Neutrophil (primary cell): ENCODE measurements around the gene SPIRE1.

ENCODE experiments used
- H3K27ac ChIP-seq: fragments of 200-600 bp; sonication (generic); 2 replicates; pipeline ENCODE4 v1.5.1; 2016; ENCODE audit warnings: mild to moderate bottlenecking, moderate library complexity
- H3K27me3 ChIP-seq: fragments of 200-600 bp; sonication (generic); 2 replicates; pipeline ENCODE4 v1.6.0; 2016; ENCODE audit warnings: mild to moderate bottlenecking
- H3K36me3 ChIP-seq: fragments of 200-600 bp; sonication (generic); 2 replicates; pipeline ENCODE4 v1.5.1; 2017
- H3K4me1 ChIP-seq, 2 experiments: fragments of 200-600 bp in 1 of 2; sonication (generic) in 1 of 2; 1 replicate in 1 of 2; 2 replicates in 1 of 2; pipeline versions ENCODE4 v1.5.1 to v1.6.1; 2013 to 2016; ENCODE audit warnings: low read depth in 1 of 2, low read length in 1 of 2, mild to moderate bottlenecking in 1 of 2, moderate library complexity in 1 of 2; ENCODE audit not compliant: control insufficient read depth in 1 of 2, insufficient read depth in 1 of 2
- H3K4me3 ChIP-seq, 2 experiments: fragments of 200-600 bp in 1 of 2; sonication (generic) in 1 of 2; 1 replicate in 1 of 2; 2 replicates in 1 of 2; pipeline ENCODE4 v1.5.1; 2013 to 2016; ENCODE audit warnings: low read depth in 1 of 2, low read length in 1 of 2, mild to moderate bottlenecking in 1 of 2, moderate library complexity in 1 of 2
- H3K9me3 ChIP-seq: fragments of 200-600 bp; sonication (generic); 2 replicates; pipeline ENCODE4 v1.5.1; 2016
- TF ChIP-seq, protein P1 (sequence below): fragments of 200-600 bp; sonication (generic); IDR thresholded peaks from 2 replicates; pipeline ENCODE4 v1.5.1; 2016; ENCODE audit warnings: antibody characterized with exemption

The SPIRE1 gene

DNA sequence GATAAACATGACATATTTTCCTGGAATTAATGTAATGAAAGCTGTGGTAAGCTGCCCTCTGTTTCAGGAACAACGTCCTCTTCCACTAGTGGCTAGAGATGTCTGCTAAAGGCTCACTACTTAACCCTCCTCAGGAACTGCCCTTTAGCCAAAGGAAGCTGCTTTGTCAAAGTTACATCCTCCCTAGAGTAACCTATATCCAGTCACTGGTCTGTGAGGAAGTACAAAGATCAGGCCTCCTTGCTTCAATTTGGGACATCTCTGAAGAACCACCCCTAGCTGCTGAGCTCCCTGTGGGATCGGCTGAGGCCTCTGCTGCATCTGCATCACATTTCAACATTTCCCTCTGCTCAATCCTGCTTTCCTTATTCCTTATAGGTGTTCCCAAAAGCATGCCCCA lies 142.4 kb downstream of the SPIRE1 start:
- Histone ChIP-seq H3K4me1 (no peaks in the 10 kb centered on the region), H3K9me3 (no peaks in the 10 kb centered on the region), H3K4me3 (no peak overlapping the region), H3K27me3 (no peaks in the 10 kb centered on the region), H3K27ac (no peak overlapping the region), H3K36me3 (no peaks in the 10 kb centered on the region)
- TF ChIP-seq, protein P1, sequence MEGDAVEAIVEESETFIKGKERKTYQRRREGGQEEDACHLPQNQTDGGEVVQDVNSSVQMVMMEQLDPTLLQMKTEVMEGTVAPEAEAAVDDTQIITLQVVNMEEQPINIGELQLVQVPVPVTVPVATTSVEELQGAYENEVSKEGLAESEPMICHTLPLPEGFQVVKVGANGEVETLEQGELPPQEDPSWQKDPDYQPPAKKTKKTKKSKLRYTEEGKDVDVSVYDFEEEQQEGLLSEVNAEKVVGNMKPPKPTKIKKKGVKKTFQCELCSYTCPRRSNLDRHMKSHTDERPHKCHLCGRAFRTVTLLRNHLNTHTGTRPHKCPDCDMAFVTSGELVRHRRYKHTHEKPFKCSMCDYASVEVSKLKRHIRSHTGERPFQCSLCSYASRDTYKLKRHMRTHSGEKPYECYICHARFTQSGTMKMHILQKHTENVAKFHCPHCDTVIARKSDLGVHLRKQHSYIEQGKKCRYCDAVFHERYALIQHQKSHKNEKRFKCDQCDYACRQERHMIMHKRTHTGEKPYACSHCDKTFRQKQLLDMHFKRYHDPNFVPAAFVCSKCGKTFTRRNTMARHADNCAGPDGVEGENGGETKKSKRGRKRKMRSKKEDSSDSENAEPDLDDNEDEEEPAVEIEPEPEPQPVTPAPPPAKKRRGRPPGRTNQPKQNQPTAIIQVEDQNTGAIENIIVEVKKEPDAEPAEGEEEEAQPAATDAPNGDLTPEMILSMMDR: no peak

DNA sequence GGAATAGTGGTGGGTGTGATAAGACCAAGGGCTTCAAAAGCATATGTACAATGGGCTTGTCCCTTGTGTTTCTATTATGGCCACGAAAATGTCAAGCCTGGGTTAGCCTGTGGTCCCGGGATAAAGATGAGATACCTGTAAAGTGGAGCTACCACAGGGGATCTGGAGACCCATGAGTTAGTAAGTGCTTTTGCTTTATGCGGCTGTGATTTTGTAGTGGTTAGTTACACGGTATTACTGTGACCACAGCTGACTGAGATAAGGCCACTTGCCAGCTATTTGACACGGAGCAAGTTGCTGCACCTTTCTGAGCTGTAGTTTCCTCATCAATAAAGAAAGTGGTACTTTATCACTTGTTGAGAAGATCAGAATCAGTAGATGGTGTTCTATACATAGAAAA lies 150.9 kb downstream of the SPIRE1 start:
- Histone ChIP-seq H3K4me3 (no peak overlapping the region), H3K27ac (no peak overlapping the region), H3K4me1 (no peaks in the 10 kb centered on the region), H3K36me3 (no peaks in the 10 kb centered on the region), H3K9me3 (no peaks in the 10 kb centered on the region), H3K27me3 (no peaks in the 10 kb centered on the region)
- TF ChIP-seq, protein P1: no peak

DNA sequence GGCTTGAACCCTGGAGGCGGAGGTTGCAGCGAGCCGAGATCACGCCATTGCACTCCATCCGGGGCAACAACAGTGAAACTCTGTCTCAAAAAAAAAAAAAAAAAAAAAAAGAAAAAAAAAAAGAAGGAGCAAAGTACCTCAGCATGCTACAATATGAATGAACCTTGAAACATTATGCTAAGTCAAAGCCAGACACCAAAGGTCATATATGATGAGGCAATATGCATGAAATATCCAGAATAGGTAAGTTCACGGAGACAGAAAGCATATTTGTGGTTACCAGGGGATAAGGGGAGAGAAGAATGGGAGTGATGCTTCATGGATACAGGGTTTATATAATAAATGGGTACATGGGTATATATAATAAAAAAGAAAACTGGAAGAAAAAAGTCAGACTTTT lies 156.9 kb downstream of the SPIRE1 start:
- Histone ChIP-seq H3K27ac (no peak overlapping the region), H3K4me3 (no peak overlapping the region), H3K9me3 (no peaks in the 10 kb centered on the region), H3K36me3 (no peaks in the 10 kb centered on the region), H3K27me3 (no peaks in the 10 kb centered on the region), H3K4me1 (peaks cover 0 to 4% of the 10 kb centered on the region in 2 experiments)
- TF ChIP-seq, protein P1: no peak

DNA sequence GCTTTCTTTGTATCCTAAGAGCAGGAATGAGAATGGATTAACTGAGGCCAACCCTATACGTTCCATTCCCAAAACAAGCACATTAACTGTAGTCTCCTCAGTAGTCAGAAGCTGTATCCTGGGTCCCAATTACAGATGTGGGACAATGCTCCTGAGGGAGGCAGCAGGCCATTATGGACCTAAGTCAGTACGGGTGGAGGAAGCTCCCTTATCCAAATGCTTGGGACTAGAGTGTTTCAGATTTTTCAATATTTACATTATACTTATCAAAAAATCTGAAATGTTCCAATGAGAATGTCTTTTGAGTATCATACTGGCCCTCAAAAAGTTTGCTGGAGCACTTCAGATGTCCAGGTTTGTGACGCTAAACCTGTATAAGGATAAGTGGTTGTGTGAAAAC lies 160.1 kb downstream of the SPIRE1 start:
- TF ChIP-seq, protein P1: no peak
- Histone ChIP-seq H3K4me3 (no peak overlapping the region), H3K36me3 (no peaks in the 10 kb centered on the region), H3K9me3 (no peaks in the 10 kb centered on the region), H3K27me3 (no peaks in the 10 kb centered on the region), H3K4me1 (peaks cover 0 to 4% of the 10 kb centered on the region in 2 experiments), H3K27ac (no peak overlapping the region)

DNA sequence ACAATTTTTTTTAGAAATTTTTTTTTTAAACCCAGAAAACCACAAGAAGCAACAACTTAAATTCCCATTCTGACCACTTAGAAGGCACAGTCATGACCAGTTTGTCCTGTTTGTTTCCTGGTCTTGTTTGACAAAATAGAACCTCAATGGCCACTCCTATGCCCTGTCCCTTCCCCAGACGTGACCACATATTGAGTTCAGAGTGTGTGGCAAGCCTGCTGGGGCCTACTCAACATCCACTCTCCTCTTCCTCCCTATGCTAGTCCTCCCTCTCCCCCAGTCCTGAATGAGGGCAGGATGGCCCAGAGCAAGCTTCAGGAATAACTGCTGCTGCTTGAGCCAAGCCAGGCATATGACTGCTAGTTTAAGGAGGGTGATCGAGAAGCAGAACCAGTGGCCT lies 160.6 kb downstream of the SPIRE1 start:
- H3K4me3 ChIP-seq: no peak overlapping the region
- H3K4me1 ChIP-seq: peaks cover 0 to 8% of the 10 kb centered on the region in 2 experiments
- no peaks in the 10 kb centered on the region for H3K9me3 ChIP-seq
- no peaks in the 10 kb centered on the region for H3K27me3 ChIP-seq
- no peak overlapping the region for H3K27ac ChIP-seq
- no peaks in the 10 kb centered on the region for H3K36me3 ChIP-seq
- TF ChIP-seq, protein P1: no peak

DNA sequence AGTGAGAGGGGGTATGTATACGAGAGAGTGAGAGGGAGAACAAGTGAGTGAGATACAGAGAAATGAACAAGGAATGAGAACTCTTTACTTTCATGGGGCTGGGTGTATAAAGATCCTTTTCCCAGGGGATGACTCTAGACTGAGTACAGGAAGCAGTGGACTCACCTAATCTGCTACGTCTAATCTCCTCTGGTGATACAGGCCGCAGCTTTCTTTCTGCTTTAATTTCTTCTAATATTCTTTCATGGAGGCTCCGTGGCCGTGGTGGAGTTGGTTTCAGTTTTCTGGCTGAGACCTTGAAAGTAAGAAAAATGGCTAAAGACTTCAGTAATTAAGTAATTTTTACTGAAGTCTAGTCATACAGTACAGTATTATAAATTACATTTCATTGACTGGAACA lies 165.0 kb downstream of the SPIRE1 start:
- H3K4me3 ChIP-seq: no peak overlapping the region
- H3K4me1 ChIP-seq: peaks cover 0 to 8% of the 10 kb centered on the region in 2 experiments
- no peaks in the 10 kb centered on the region for H3K9me3 ChIP-seq
- H3K27ac ChIP-seq: no peak overlapping the region
- TF ChIP-seq, protein P1: no peak
- H3K27me3 ChIP-seq: no peaks in the 10 kb centered on the region
- no peaks in the 10 kb centered on the region for H3K36me3 ChIP-seq
